Glutamatergic neuron (in vitro differentiated cells): ENCODE measurements around the gene WDSUB1. TPM values are rescaled to one million over a fixed set of nuclear protein-coding genes. Genes with fewer than 3 reads are reported as not detected.

Source experiments
- DNase-seq: peaks from one replicate; pipeline ENCODE4 v3.0.0; 2022
- H3K27ac Mint-ChIP-seq: one replicate; pipeline ENCODE4 v1.8.0; 2020; ENCODE audit warnings: mild to moderate bottlenecking, mixed read lengths, inconsistent platforms; ENCODE audit not compliant: unreplicated experiment
- H3K27me3 Mint-ChIP-seq: one replicate; pipeline ENCODE4 v1.8.0; 2020; ENCODE audit warnings: mild to moderate bottlenecking, moderate library complexity, mixed read lengths, inconsistent platforms; ENCODE audit not compliant: unreplicated experiment
- H3K36me3 Mint-ChIP-seq: one replicate; pipeline ENCODE4 v1.8.0; 2020; ENCODE audit warnings: mild to moderate bottlenecking, mixed read lengths, inconsistent platforms; ENCODE audit not compliant: unreplicated experiment
- H3K4me1 Mint-ChIP-seq: one replicate; pipeline ENCODE4 v1.8.0; 2020; ENCODE audit warnings: mild to moderate bottlenecking, low read depth, mixed read lengths, inconsistent platforms; ENCODE audit not compliant: unreplicated experiment
- H3K4me3 Mint-ChIP-seq: one replicate; pipeline ENCODE4 v1.8.0; 2020; ENCODE audit warnings: mild to moderate bottlenecking, mixed read lengths, inconsistent platforms; ENCODE audit not compliant: unreplicated experiment
- H3K9me3 Mint-ChIP-seq: one replicate; pipeline ENCODE4 v1.8.0; 2020; ENCODE audit warnings: mild to moderate bottlenecking, moderate library complexity, mixed read lengths, inconsistent platforms; ENCODE audit not compliant: unreplicated experiment
- CTCF ChIP-seq: fragments of 200-600 bp; sonication (generic); IDR thresholded peaks from one replicate; pipeline ENCODE4 v1.5.0; 2021; ENCODE audit not compliant: partially characterized antibody, unreplicated experiment
- total RNA-seq: library from RNA; stranded (reverse); fragmentation: NEBNext Ultra II Directional; extraction: Animal tissue kit (Norgen Biotek cat#: 25700); gene quantifications from one replicate; pipeline ENCODE4 v1.2.1, GENCODE V29; 2021; ENCODE audit not compliant: unreplicated experiment

The WDSUB1 gene
- total RNA-seq, 1 donor from 2014 or later, result 3.7 TPM

- H3K27ac Mint-ChIP-seq, result no peak overlapping the region
- DNase-seq, result no peak
- no peak overlapping the region for H3K4me3 Mint-ChIP-seq
- H3K27me3 Mint-ChIP-seq, result no peaks in the 10 kb centered on the region
- H3K9me3 Mint-ChIP-seq, result peaks cover 2% of the 10 kb centered on the region
- TF ChIP-seq CTCF, result no peak
- peaks cover 8% of the 10 kb centered on the region for H3K4me1 Mint-ChIP-seq
- H3K36me3 Mint-ChIP-seq, result no peaks in the 10 kb centered on the region
Observed at GRCh38 chr2:159230145-159230877, 56.2 kb downstream of the WDSUB1 start.

GRCh38 chr2:159229476-159230144 lies 56.9 kb downstream of the WDSUB1 start:
- Mint-ChIP-seq H3K4me3 (no peak overlapping the region), H3K27me3 (no peaks in the 10 kb centered on the region), H3K9me3 (peaks cover 2% of the 10 kb centered on the region), H3K4me1 (peaks cover 11% of the 10 kb centered on the region), H3K27ac (no peak overlapping the region), H3K36me3 (no peaks in the 10 kb centered on the region)
- DNase-seq, result no peak
- no peak for TF ChIP-seq CTCF

GRCh38 chr2:159228081-159228581 lies 58.4 kb downstream of the WDSUB1 start:
- Mint-ChIP-seq H3K4me1 (peaks cover 11% of the 10 kb centered on the region), H3K27ac (peak overlapping the region; percentile 23), H3K9me3 (peaks cover 3% of the 10 kb centered on the region), H3K27me3 (no peaks in the 10 kb centered on the region), H3K4me3 (peak overlapping the region; percentile 25), H3K36me3 (no peaks in the 10 kb centered on the region)
- no peak for DNase-seq
- TF ChIP-seq CTCF, result no peak

- DNase-seq, result no peak
- no peak overlapping the region for H3K4me3 Mint-ChIP-seq
- H3K27me3 Mint-ChIP-seq, result no peaks in the 10 kb centered on the region
- H3K36me3 Mint-ChIP-seq, result no peaks in the 10 kb centered on the region
- H3K27ac Mint-ChIP-seq, result no peak overlapping the region
- H3K9me3 Mint-ChIP-seq, result peaks cover 3% of the 10 kb centered on the region
- TF ChIP-seq CTCF, result no peak
- H3K4me1 Mint-ChIP-seq, result peaks cover 11% of the 10 kb centered on the region
Observed at GRCh38 chr2:159227467-159227866, 59.0 kb downstream of the WDSUB1 start.
